NCI-H1417 (cell line): ENCODE data around the gene ECHS1.
"Not testable (repeated sequence)": the region's sequence is repeated elsewhere in the genome, so short reads cannot be mapped to it uniquely, and the experiment has no call there.

Experiments used
- DNase-seq, 3 experiments: peaks; one replicate each; lab custom pipeline; 2025; lab: John Stamatoyannopoulos, UW

ECHS1 gene

GRCh38 chr10:133399123-133399601 lies 26.0 kb upstream of the ECHS1 start:
- no peak for DNase-seq

GRCh38 chr10:133397938-133398337 lies 24.8 kb upstream of the ECHS1 start:
- no peak for DNase-seq

GRCh38 chr10:133396035-133396624 lies 23.0 kb upstream of the ECHS1 start:
- DNase-seq = no peak

GRCh38 chr10:133394801-133395221 lies 21.7 kb upstream of the ECHS1 start:
- no peak for DNase-seq

GRCh38 chr10:133394064-133394663 lies 21.0 kb upstream of the ECHS1 start, which contains the start of gene MTG1:
MTG1 (plus strand) TSS chr10:133394157; CDS start chr10:133394221, 64 bp downstream.
- peak; percentile 89 to 92 (median 90) for DNase-seq

GRCh38 chr10:133393401-133394063 lies 20.4 kb upstream of the ECHS1 start:
- DNase-seq = no peak

GRCh38 chr10:133391761-133392518 lies 18.8 kb upstream of the ECHS1 start:
- DNase-seq = no peak

- DNase-seq = no peak
Measured at GRCh38 chr10:133391249-133391635, 18.1 kb upstream of the ECHS1 start.

GRCh38 chr10:133390597-133391248 lies 17.6 kb upstream of the ECHS1 start:
- DNase-seq = no peak

- no peak for DNase-seq
Measured at GRCh38 chr10:133388973-133389818, 16.0 kb upstream of the ECHS1 start.

GRCh38 chr10:133388236-133388972 lies 15.2 kb upstream of the ECHS1 start:
- DNase-seq = peak in 1 of 3 experiments; percentile 0

GRCh38 chr10:133386951-133387350 lies 13.8 kb upstream of the ECHS1 start:
- DNase-seq = not testable (repeated sequence)

- no peak for DNase-seq
Measured at GRCh38 chr10:133385214-133385613, 12.1 kb upstream of the ECHS1 start.

GRCh38 chr10:133384071-133384470 lies 10.9 kb upstream of the ECHS1 start:
- DNase-seq = no peak

GRCh38 chr10:133383551-133383950 lies 10.4 kb upstream of the ECHS1 start:
- DNase-seq = no peak

GRCh38 chr10:133381036-133381435 lies 7.9 kb upstream of the ECHS1 start:
- no peak for DNase-seq

- DNase-seq = no peak
Measured at GRCh38 chr10:133379801-133380666, 6.9 kb upstream of the ECHS1 start.

GRCh38 chr10:133379152-133379800 lies 6.1 kb upstream of the ECHS1 start, which contains the start of gene PAOX:
PAOX (plus strand) TSS chr10:133379262; CDS start chr10:133379317, 55 bp downstream.
- DNase-seq = peak in 2 of 3 experiments; percentile 33 to 57
